Measurements from ENCODE around the gene NIN. TPM values are rescaled to one million over a fixed set of nuclear protein-coding genes. Genes with fewer than 3 reads are reported as not detected.
A peak's percentile ranks its signal among the peaks of the same experiment; 100 is the strongest.

The NIN gene
- total RNA-seq, 1 donor from 2014 or later: 46.9 TPM

- H3K27me3 Mint-ChIP-seq (ENCODE audit: low read depth): peaks cover 2% of the 10 kb centered on the region
- H3K4me3 Mint-ChIP-seq (ENCODE audit: unreplicated experiment): no peak overlapping the region
- H3K27ac Mint-ChIP-seq (ENCODE audit: unreplicated experiment): no peak overlapping the region
- no peaks in the 10 kb centered on the region for H3K9me3 Mint-ChIP-seq (ENCODE audit: low read depth)
- peaks cover 10% of the 10 kb centered on the region for H3K4me1 Mint-ChIP-seq (ENCODE audit: low read depth)
- no peak for DNase-seq (ENCODE audit: low spot score)
- TF ChIP-seq CTCF (IDR thresholded peaks at IDR 0.05): no peak
- H3K36me3 Mint-ChIP-seq (ENCODE audit: low read depth): no peaks in the 10 kb centered on the region
Observed at GRCh38 chr14:50834802-50835276, 3.9 kb upstream of the NIN start.

- TF ChIP-seq CTCF (IDR thresholded peaks at IDR 0.05): no peak
- Mint-ChIP-seq H3K4me1 (ENCODE audit: low read depth) (peaks cover 27% of the 10 kb centered on the region), H3K36me3 (ENCODE audit: low read depth) (no peaks in the 10 kb centered on the region), H3K27ac (ENCODE audit: unreplicated experiment) (no peak overlapping the region), H3K9me3 (ENCODE audit: low read depth) (no peaks in the 10 kb centered on the region), H3K4me3 (ENCODE audit: unreplicated experiment) (no peak overlapping the region), H3K27me3 (ENCODE audit: low read depth) (peaks cover 2% of the 10 kb centered on the region)
- DNase-seq (ENCODE audit: low spot score): no peak
Observed at GRCh38 chr14:50832935-50833630, 2.1 kb upstream of the NIN start.

- H3K4me3 Mint-ChIP-seq (ENCODE audit: unreplicated experiment): peak overlapping the region; percentile 95
- H3K4me1 Mint-ChIP-seq (ENCODE audit: low read depth): peaks cover 31% of the 10 kb centered on the region
- H3K9me3 Mint-ChIP-seq (ENCODE audit: low read depth): no peaks in the 10 kb centered on the region
- DNase-seq (ENCODE audit: low spot score): no peak
- no peaks in the 10 kb centered on the region for H3K36me3 Mint-ChIP-seq (ENCODE audit: low read depth)
- H3K27me3 Mint-ChIP-seq (ENCODE audit: low read depth): peaks cover 2% of the 10 kb centered on the region
- peak overlapping the region; percentile 81 for H3K27ac Mint-ChIP-seq (ENCODE audit: unreplicated experiment)
- no peak for TF ChIP-seq CTCF (IDR thresholded peaks at IDR 0.05)
Observed at GRCh38 chr14:50831726-50832168, 785 bp upstream of the NIN start.

GRCh38 chr14:50830044-50830931 lies 674 bp downstream of the NIN start:
- Mint-ChIP-seq H3K4me1 (ENCODE audit: low read depth) (peaks cover 31% of the 10 kb centered on the region), H3K36me3 (ENCODE audit: low read depth) (no peaks in the 10 kb centered on the region)
- peak; percentile 11 for TF ChIP-seq CTCF (IDR thresholded peaks at IDR 0.05)

GRCh38 chr14:50829489-50830043 lies 1.4 kb downstream of the NIN start:
- H3K4me1 Mint-ChIP-seq (ENCODE audit: low read depth): peaks cover 32% of the 10 kb centered on the region
- peak overlapping the region; percentile 92 for H3K4me3 Mint-ChIP-seq (ENCODE audit: unreplicated experiment)
- DNase-seq (ENCODE audit: low spot score): no peak
- peak overlapping the region; percentile 90 for H3K27ac Mint-ChIP-seq (ENCODE audit: unreplicated experiment)
- no peak for TF ChIP-seq CTCF (IDR thresholded peaks at IDR 0.05)
- H3K9me3 Mint-ChIP-seq (ENCODE audit: low read depth): no peaks in the 10 kb centered on the region
- H3K36me3 Mint-ChIP-seq (ENCODE audit: low read depth): no peaks in the 10 kb centered on the region
- H3K27me3 Mint-ChIP-seq (ENCODE audit: low read depth): no peaks in the 10 kb centered on the region

More at GRCh38 chr14:50830044-50830931, 674 bp downstream of the NIN start:
- Mint-ChIP-seq H3K4me3 (ENCODE audit: unreplicated experiment) (peak overlapping the region; percentile 92), H3K27me3 (ENCODE audit: low read depth) (peaks cover 1% of the 10 kb centered on the region), H3K27ac (ENCODE audit: unreplicated experiment) (peak overlapping the region; percentile 90), H3K9me3 (ENCODE audit: low read depth) (no peaks in the 10 kb centered on the region)
- no peak for DNase-seq (ENCODE audit: low spot score)
